Heart left ventricle (tissue), 16 donors: ENCODE results near the gene BNC2. TPM values are rescaled to one million over a fixed set of nuclear protein-coding genes. Genes with fewer than 3 reads are reported as not detected.

Experiments
- ATAC-seq, 4 donors: fragments of 200-7000 bp; cut with Tn5 transposase; one replicate each; pipeline ENCODE4 v1.9.1; 2020 to 2022; ENCODE audit warnings: moderate library complexity in 4 of 4, mild to moderate bottlenecking in 3 of 4, moderate number of reproducible peaks in 1 of 4
- DNase-seq, 5 donors: peaks; one replicate each; pipeline ENCODE4 v3.0.0-alpha.2; 2020
- H3K27ac ChIP-seq, 12 donors: fragments of 200-600 bp; sonication (generic) in 4 of 12; one replicate each; pipeline versions ENCODE4 v1.5.0 to v1.8.0; 2016 to 2022; ENCODE audit warnings: mild to moderate bottlenecking in 2 of 12
- H3K27me3 ChIP-seq, 9 donors: fragments of 200-600 bp; sonication (generic) in 2 of 9; one replicate each; pipeline versions ENCODE4 v1.5.1 to v1.8.0; 2016 to 2022; ENCODE audit warnings: mild to moderate bottlenecking in 3 of 9
- H3K36me3 ChIP-seq, 9 donors: fragments of 200-600 bp; sonication (generic) in 2 of 9; one replicate each; pipeline versions ENCODE4 v1.5.0 to v1.8.0; 2018 to 2022; ENCODE audit warnings: mild to moderate bottlenecking in 2 of 9
- H3K4me1 ChIP-seq, 12 donors: fragments of 200-600 bp; sonication (generic) in 4 of 12; one replicate each; pipeline versions ENCODE4 v1.5.0 to v1.8.0; 2016 to 2022; ENCODE audit warnings: mild to moderate bottlenecking in 3 of 12
- H3K4me3 ChIP-seq, 12 donors: fragments of 200-600 bp; sonication (generic) in 4 of 12; one replicate each; pipeline versions ENCODE4 v1.5.0 to v1.8.0; 2017 to 2022; ENCODE audit warnings: mild to moderate bottlenecking in 9 of 12, moderate library complexity in 4 of 12
- H3K9me3 ChIP-seq, 12 donors: fragments of 200-600 bp; sonication (generic) in 4 of 12; one replicate each; pipeline versions ENCODE4 v1.5.0 to v1.8.0; 2016 to 2022; ENCODE audit warnings: mild to moderate bottlenecking in 1 of 12
- POLR2A ChIP-seq, 2 donors: fragments of 450-650 bp; IDR thresholded peaks; one replicate each; pipeline ENCODE4 v1.6.1; 2017; ENCODE audit warnings: antibody characterized with exemption in 2 of 2, mild to moderate bottlenecking in 2 of 2, moderate library complexity in 2 of 2
- WGBS, 4 donors: extraction: QIAGEN DNeasy Blood & Tissue Kit in 2 of 4; methylation state at CpG; one replicate each; pipeline versions ENCODE4 v1.1.5 to v1.1.7; 2013 to 2018; 5-methylcytosine and 5-hydroxymethylcytosine counted together
- intact Hi-C, 10 donors: fragments of 100-400 bp; cut with DNase I; formaldehyde crosslinking; loops; one replicate each; pipeline versions ENCODE4 v1.11.1 to v1.14.2; 2022
- polyA plus RNA-seq, 2 donors: library from polyadenylated mRNA; stranded (reverse); fragments of 200-250 nt; gene quantifications; one replicate each; pipeline ENCODE4 v1.2.3, GENCODE V29; 2013
- total RNA-seq, 9 donors: library from RNA; depleted of rRNA in 2 of 9; stranded (reverse); fragments of >200 nt in 2 of 9; fragmentation: NEBNext Ultra II Directional in 3 of 9; extraction: Animal tissue kit (Norgen Biotek cat#: 25700) in 3 of 9; gene quantifications; one replicate each; pipeline versions ENCODE4 v1.1.0 to v1.2.4, GENCODE V29; 2016 to 2023
- TF ChIP-seq, protein P1 (sequence below), 12 donors: fragments of 200-600 bp; sonication (generic) in 4 of 12; IDR thresholded peaks; one replicate each; pipeline versions ENCODE4 v1.5.0 to v1.8.0; 2018 to 2022; ENCODE audit warnings: antibody characterized with exemption in 12 of 12, mild to moderate bottlenecking in 5 of 12
- donor health status: ischemic (EF 13 %, LVEDD 7.1; RV severe dilation, severe dysfunction).
- donor health status: healthy with polysubstance abuse.
- donor health status: DM: no; HTN: yes; CAD: no.
- donor health status: DM: no; HTN: no; CAD: no.
- donor health status: ischemic (EF 25% LVEDD 6.9; RV normal size, moderate dysfunction).
- donor health status: ischemic (EF 25% LVEDD 5.7; RV mildly dilated, moderate dysfunction).
- donor health status: healthy.
- donor health status: DM: yes; HTN: yes; CAD: no.
- donor health status: ischemic (EF 35%, LVEDD 5.7; RV mildly dilated, moderate dysfunction).
- donor health status: nonischemic (EF 11% LVEDD 7.7; RV severe dilation, severe dysfunction).
- donor health status: DM: yes; HTN: yes; CAD: no.
- donor health status: PGD.
- donor health status: ischemic (EF 29% LVEDD 5.4; RV normal size, mild dysfunction).
- donor health status: nonischemic (EF 23%, LVEDD 6.1; RV moderate dilation, normal function).

The BNC2 gene
- total and polyA plus RNA-seq, 11 donors: 0.38 to 27.1 (median 3.8) TPM

DNA sequence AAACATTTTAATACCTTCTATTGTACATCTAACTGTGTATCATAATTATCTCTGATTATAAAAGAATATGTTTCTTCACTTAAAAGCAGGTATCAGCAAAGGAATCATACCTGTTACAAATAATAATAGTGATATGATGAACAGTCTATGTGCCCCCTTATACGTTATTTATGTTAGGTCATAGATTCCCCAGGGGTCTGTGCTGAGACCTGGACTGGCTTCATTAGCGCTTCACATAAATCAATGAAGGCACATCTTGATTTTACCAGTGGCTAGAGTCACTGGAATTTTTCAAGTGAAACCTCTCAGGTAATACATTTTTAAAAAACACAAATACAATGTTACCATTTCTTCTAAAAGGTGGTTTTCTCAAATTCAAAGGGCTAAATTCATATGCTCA, 275.2 kb downstream of the BNC2 start:
- no peaks in the 10 kb centered on the region for H3K36me3 ChIP-seq
- no peak overlapping the region for H3K4me3 ChIP-seq
- TF ChIP-seq POLR2A (IDR thresholded peaks at IDR 0.05): no peak
- TF ChIP-seq, protein P1, sequence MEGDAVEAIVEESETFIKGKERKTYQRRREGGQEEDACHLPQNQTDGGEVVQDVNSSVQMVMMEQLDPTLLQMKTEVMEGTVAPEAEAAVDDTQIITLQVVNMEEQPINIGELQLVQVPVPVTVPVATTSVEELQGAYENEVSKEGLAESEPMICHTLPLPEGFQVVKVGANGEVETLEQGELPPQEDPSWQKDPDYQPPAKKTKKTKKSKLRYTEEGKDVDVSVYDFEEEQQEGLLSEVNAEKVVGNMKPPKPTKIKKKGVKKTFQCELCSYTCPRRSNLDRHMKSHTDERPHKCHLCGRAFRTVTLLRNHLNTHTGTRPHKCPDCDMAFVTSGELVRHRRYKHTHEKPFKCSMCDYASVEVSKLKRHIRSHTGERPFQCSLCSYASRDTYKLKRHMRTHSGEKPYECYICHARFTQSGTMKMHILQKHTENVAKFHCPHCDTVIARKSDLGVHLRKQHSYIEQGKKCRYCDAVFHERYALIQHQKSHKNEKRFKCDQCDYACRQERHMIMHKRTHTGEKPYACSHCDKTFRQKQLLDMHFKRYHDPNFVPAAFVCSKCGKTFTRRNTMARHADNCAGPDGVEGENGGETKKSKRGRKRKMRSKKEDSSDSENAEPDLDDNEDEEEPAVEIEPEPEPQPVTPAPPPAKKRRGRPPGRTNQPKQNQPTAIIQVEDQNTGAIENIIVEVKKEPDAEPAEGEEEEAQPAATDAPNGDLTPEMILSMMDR (IDR thresholded peaks at IDR 0.05): no peak
- no peaks in the 10 kb centered on the region for H3K9me3 ChIP-seq
- DNase-seq (no peak), ATAC-seq (no peak)
- H3K4me1 ChIP-seq: no peaks in the 10 kb centered on the region
- H3K27ac ChIP-seq: no peak overlapping the region
- 94 to 97% (median 96%) methylated on average over 2 of the region's 2 CpGs for WGBS, 4 donors
- intact Hi-C loops: no loop called here
- H3K27me3 ChIP-seq: peaks cover 0 to 8% (median 0%) of the 10 kb centered on the region in 9 donors

DNA sequence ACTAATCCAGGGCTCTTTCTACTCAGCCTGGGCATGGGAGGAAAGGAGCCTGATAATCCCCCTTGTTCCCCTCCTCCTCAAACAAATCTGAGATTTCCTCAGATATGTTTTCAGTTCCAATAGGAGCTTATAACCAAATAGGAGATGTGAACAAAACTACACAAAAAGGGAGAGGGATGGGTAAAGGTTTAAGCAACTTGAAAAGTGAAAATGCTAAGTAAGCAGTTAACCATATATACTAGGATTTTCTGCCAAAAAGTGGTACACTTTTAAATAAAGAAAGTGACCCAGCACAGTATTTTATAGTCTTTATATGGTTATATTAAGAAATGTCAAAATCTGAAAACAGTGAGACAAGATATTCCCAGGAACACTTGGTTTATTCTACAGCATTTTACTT, 275.7 kb downstream of the BNC2 start:
- TF ChIP-seq POLR2A (IDR thresholded peaks at IDR 0.05): no peak
- no peaks in the 10 kb centered on the region for H3K36me3 ChIP-seq
- H3K4me3 ChIP-seq: no peak overlapping the region
- no peak overlapping the region for H3K27ac ChIP-seq
- no peak for DNase-seq
- intact Hi-C loops: no loop called here
- ATAC-seq: no peak
- no peaks in the 10 kb centered on the region for H3K9me3 ChIP-seq
- H3K27me3 ChIP-seq: peaks cover 0 to 8% (median 0%) of the 10 kb centered on the region in 9 donors
- H3K4me1 ChIP-seq: no peaks in the 10 kb centered on the region

DNA sequence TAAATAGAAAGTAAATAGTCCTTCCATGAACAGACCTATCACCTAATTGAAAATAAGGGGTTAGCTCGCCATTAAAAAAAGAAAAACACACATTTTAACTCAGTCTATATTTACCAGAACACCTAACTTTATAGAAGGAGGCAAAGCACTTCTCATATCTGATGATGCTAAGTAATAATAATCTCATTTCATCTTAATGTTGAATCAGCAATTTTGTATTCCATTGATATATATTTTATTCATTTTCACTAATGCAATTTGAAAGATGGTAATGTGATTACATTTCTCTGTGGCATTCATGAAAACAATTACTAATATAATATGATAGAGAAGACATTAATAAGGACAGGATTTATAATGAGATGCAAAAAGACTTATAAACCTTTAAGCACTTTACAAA, 276.7 kb downstream of the BNC2 start:
- Histone ChIP-seq H3K4me1 (no peaks in the 10 kb centered on the region), H3K9me3 (no peaks in the 10 kb centered on the region), H3K36me3 (no peaks in the 10 kb centered on the region), H3K4me3 (no peak overlapping the region), H3K27me3 (peaks cover 0 to 8% (median 0%) of the 10 kb centered on the region in 9 donors), H3K27ac (no peak overlapping the region)
- ATAC-seq: no peak
- DNase-seq: no peak
- no peak for TF ChIP-seq POLR2A (IDR thresholded peaks at IDR 0.05)
- TF ChIP-seq, protein P1 (IDR thresholded peaks at IDR 0.05): no peak
- intact Hi-C loops: no loop called here
- WGBS, 4 donors: 74 to 93% (median 81%) methylated on average over 1 of the region's 1 CpG

DNA sequence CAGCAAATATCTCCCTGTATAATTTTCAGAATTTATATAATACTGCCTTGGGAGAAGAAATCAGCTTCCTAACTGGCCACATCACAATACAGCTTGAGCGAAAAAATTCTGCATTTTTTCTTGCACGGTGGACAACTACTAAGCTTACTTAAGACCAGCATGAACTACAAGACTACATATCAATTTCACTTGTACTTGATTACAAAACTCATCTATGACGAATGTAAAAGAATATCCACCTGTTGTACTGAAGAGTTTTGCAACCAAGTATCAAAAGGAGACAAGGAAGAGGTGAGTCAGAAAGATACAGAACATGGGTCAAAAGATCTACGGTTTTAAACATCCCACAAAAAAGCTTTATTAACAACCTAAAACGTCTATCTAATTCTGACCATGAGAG, 279.4 kb downstream of the BNC2 start:
- Histone ChIP-seq H3K27me3 (peaks cover 0 to 8% (median 0%) of the 10 kb centered on the region in 9 donors), H3K4me1 (no peaks in the 10 kb centered on the region), H3K27ac (no peak overlapping the region), H3K36me3 (no peaks in the 10 kb centered on the region), H3K9me3 (no peaks in the 10 kb centered on the region), H3K4me3 (no peak overlapping the region)
- WGBS, 4 donors: 70 to 72% (median 70%) methylated on average over 5 of the region's 5 CpGs
- intact Hi-C loops: no loop called here
- DNase-seq: no peak
- no peak for ATAC-seq
- TF ChIP-seq, protein P1 (IDR thresholded peaks at IDR 0.05): no peak
- TF ChIP-seq POLR2A (IDR thresholded peaks at IDR 0.05): no peak

DNA sequence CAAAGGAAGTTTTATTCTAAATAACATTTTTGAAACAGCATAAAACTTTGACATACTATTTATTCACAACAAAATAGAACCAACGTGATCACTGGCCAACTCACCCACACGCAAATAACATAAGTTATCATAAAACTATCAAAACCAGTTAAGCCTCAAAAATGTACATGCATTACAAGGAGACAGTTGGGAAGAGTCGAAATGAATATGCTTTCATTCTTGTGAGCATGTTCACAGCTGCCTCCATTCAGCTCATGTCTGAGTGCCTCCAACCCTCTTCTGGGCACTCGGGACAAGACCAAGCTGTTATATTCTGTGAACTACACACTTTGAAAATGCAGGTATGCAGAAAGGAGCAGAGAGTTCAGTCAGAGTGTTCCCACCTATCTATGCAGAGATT, 284.9 kb downstream of the BNC2 start:
- no peak for DNase-seq
- 78 to 91% (median 86%) methylated on average over 4 of the region's 4 CpGs for WGBS, 4 donors
- Histone ChIP-seq H3K4me3 (no peak overlapping the region), H3K4me1 (no peaks in the 10 kb centered on the region), H3K36me3 (no peaks in the 10 kb centered on the region), H3K27me3 (no peaks in the 10 kb centered on the region), H3K27ac (no peak overlapping the region), H3K9me3 (no peaks in the 10 kb centered on the region)
- TF ChIP-seq, protein P1 (IDR thresholded peaks at IDR 0.05): no peak
- TF ChIP-seq POLR2A (IDR thresholded peaks at IDR 0.05): no peak
- intact Hi-C loops: no loop called here
- no peak for ATAC-seq
